ENCODE results near the gene ITPRIPL1. TPM values are rescaled to one million over a fixed set of nuclear protein-coding genes. Genes with fewer than 3 reads are reported as not detected.

The ITPRIPL1 gene
- total RNA-seq, 2 donors from 2014 or later = 1.8 to 8.9 TPM

DNA sequence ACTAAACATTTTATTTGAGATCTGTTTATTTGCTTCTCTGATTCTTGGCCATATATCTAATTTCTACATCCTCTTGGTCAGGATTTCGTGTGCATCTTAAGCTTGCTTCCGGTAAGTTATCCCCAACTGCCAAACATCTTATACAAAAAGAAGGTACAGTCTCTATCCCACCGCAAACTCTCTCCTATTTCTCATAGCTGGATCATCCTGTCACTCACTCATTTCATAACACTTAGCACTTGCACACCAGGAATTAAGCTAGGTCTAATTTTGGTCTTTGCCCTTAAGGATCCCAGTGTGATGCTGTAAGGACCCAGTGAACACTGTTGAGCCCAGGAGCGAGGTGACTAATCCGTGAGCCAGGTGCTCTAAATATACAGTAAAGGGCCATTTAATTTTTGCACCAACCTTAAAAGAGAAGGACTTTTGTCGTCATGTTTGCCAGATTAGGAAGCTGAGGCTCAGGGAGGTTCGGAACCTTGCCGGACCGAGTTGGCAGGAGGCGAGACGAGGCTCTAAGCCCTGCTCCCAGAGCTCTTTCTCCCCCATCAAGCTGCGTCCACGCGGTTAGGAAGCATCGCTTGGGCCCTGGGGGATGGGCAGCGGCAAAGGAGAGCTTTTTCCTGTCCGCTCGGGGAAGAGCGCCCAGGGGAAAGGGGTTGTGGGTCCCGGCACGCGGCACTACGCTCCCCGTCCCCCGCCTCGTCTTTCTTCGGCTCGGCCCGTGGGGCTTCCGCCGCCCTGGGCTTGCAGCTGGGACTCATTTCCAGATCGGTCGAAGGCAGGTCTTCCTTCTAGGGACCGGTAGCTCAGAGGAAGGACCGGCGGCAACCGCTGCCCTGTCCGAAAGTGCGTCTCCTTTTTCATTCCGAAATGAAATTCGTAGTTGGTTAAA lies 4.1 kb upstream of the ITPRIPL1 start:
- peaks cover 3% of the 10 kb centered on the region for H3K4me1 ChIP-seq (replicated peaks)
- no peaks in the 10 kb centered on the region for H3K9me3 ChIP-seq
- H3K27ac ChIP-seq = peak overlapping the region; percentile 3 to 30
- intact Hi-C loops (cut with DNase I) = no loop called here
- H3K36me3 ChIP-seq = no peaks in the 10 kb centered on the region
- DNase-seq (ENCODE audit: low spot score) = no peak
- 9% methylated on average over 41 of the region's 41 CpGs for WGBS
- no peaks in the 10 kb centered on the region for H3K27me3 ChIP-seq (replicated peaks; ENCODE audit: insufficient read depth)
- peak overlapping the region; percentile 38 for H3K4me3 ChIP-seq
- TF ChIP-seq POLR2A (IDR thresholded peaks at IDR 0.05) = no peak
- no peak for TF ChIP-seq POLR2AphosphoS5 (IDR thresholded peaks at IDR 0.05)
- TF ChIP-seq, protein P1, sequence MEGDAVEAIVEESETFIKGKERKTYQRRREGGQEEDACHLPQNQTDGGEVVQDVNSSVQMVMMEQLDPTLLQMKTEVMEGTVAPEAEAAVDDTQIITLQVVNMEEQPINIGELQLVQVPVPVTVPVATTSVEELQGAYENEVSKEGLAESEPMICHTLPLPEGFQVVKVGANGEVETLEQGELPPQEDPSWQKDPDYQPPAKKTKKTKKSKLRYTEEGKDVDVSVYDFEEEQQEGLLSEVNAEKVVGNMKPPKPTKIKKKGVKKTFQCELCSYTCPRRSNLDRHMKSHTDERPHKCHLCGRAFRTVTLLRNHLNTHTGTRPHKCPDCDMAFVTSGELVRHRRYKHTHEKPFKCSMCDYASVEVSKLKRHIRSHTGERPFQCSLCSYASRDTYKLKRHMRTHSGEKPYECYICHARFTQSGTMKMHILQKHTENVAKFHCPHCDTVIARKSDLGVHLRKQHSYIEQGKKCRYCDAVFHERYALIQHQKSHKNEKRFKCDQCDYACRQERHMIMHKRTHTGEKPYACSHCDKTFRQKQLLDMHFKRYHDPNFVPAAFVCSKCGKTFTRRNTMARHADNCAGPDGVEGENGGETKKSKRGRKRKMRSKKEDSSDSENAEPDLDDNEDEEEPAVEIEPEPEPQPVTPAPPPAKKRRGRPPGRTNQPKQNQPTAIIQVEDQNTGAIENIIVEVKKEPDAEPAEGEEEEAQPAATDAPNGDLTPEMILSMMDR (IDR thresholded peaks at IDR 0.05) = no peak

DNA sequence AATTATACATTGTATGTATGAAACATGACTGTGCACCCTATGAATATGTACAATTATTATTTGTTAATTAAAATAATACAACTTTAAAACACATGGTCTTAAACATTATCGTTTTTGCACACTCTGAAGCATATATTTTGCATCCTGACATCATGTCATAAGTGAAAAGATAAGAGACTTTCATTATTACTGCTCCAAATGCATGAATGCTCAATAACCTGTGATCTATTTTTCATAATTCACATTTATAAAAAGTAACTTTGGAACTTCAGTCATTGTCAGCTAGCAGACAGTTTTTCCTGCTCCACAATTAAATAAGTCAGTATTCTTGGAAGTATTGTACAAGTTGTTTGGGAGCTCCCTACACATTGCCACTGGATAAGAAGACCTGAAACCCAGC lies 1.3 kb upstream of the ITPRIPL1 start:
- H3K36me3 ChIP-seq = no peaks in the 10 kb centered on the region
- no peak overlapping the region for H3K27ac ChIP-seq
- no peaks in the 10 kb centered on the region for H3K27me3 ChIP-seq (replicated peaks; ENCODE audit: insufficient read depth)
- H3K4me3 ChIP-seq = no peak overlapping the region
- TF ChIP-seq POLR2AphosphoS5 (IDR thresholded peaks at IDR 0.05) = no peak
- TF ChIP-seq POLR2A (IDR thresholded peaks at IDR 0.05) = no peak
- TF ChIP-seq, protein P1 (IDR thresholded peaks at IDR 0.05) = no peak
- H3K9me3 ChIP-seq = no peaks in the 10 kb centered on the region
- intact Hi-C loops (cut with DNase I) = no loop called here
- WGBS = 96% methylated on average over 1 of the region's 1 CpG
- DNase-seq (ENCODE audit: low spot score) = no peak
- H3K4me1 ChIP-seq (replicated peaks) = peaks cover 3% of the 10 kb centered on the region

DNA sequence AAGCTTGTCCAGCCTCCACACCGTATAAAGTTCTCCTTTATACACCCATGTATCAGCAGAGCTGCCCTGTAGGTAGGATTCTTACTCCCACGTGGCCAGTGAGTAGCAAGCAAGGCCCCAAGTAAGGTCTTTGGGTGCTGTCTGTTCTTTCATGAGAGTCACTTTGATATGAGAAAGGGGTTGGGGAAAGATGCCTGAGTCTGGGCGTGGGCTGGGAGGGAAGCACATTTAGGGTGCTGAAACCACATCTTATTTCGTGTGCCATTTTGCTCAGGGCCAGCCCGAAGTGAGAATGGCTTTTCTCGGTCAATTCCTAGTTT lies 436 bp upstream of the ITPRIPL1 start:
- TF ChIP-seq POLR2AphosphoS5 (IDR thresholded peaks at IDR 0.05) = no peak
- no peak for TF ChIP-seq POLR2A (IDR thresholded peaks at IDR 0.05)
- TF ChIP-seq, protein P1 (IDR thresholded peaks at IDR 0.05) = no peak
- H3K4me1 ChIP-seq (replicated peaks) = peaks cover 3% of the 10 kb centered on the region
- H3K27ac ChIP-seq = no peak overlapping the region
- peak overlapping the region; percentile 33 to 40 for H3K4me3 ChIP-seq
- 42% methylated on average over 6 of the region's 6 CpGs for WGBS
- no peaks in the 10 kb centered on the region for H3K9me3 ChIP-seq
- no peaks in the 10 kb centered on the region for H3K27me3 ChIP-seq (replicated peaks; ENCODE audit: insufficient read depth)
- intact Hi-C loops (cut with DNase I) = no loop called here
- DNase-seq (ENCODE audit: low spot score) = no peak
- H3K36me3 ChIP-seq = no peaks in the 10 kb centered on the region

DNA sequence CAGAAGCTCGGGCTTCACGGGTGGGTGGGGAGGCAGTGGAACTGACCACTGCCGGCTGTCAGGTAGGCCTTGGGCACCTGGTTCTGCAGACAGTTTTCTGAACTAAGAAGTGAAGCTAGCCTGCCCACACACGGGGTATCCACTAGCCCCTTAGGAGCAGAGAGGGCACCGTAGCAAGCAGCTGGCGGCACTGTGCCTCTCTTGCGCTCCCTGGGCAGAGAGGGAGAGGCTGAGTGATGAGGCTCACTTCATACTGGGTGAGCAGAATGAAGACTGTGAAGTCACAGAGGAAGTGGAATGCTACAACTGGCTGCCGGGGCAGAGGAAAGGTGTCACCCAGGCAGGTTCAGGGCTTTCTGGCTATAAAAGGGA lies 753 bp downstream of the ITPRIPL1 start:
- Histone ChIP-seq H3K4me1 (replicated peaks) (peaks cover 3% of the 10 kb centered on the region), H3K36me3 (no peaks in the 10 kb centered on the region), H3K27ac (peak overlapping the region in 1 of 2 donors; percentile 53), H3K27me3 (replicated peaks; ENCODE audit: insufficient read depth) (no peaks in the 10 kb centered on the region), H3K9me3 (no peaks in the 10 kb centered on the region), H3K4me3 (peak overlapping the region; percentile 33 to 40)
- DNase-seq (ENCODE audit: low spot score) = no peak
- TF ChIP-seq, protein P1 (IDR thresholded peaks at IDR 0.05) = no peak
- no peak for TF ChIP-seq POLR2AphosphoS5 (IDR thresholded peaks at IDR 0.05)
- no peak for TF ChIP-seq POLR2A (IDR thresholded peaks at IDR 0.05)
- 41% methylated on average over 8 of the region's 8 CpGs for WGBS
- intact Hi-C loops (cut with DNase I) = no loop called here

DNA sequence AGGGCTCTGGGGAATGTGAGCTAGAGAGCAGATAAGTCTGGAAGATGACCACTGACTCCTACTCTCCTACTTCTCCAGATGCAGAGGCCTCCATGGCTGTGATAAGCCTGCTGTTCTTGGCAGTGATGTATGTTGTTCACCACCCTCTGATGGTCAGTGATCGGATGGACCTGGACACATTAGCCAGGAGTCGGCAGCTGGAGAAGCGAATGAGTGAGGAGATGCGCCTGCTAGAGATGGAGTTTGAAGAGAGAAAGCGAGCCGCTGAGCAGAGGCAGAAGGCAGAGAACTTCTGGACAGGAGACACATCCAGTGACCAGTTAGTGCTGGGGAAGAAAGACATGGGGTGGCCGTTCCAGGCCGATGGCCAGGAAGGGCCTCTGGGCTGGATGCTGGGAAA lies 1.4 kb downstream of the ITPRIPL1 start:
- TF ChIP-seq, protein P1 (IDR thresholded peaks at IDR 0.05) = no peak
- TF ChIP-seq POLR2A (IDR thresholded peaks at IDR 0.05) (no peak), POLR2AphosphoS5 (IDR thresholded peaks at IDR 0.05) (no peak)
- no peak overlapping the region for H3K4me3 ChIP-seq
- H3K4me1 ChIP-seq (replicated peaks) = no peaks in the 10 kb centered on the region

More for the DNA sequence above, 1.4 kb downstream of the ITPRIPL1 start:
- Histone ChIP-seq H3K27me3 (replicated peaks; ENCODE audit: insufficient read depth) (no peaks in the 10 kb centered on the region), H3K9me3 (no peaks in the 10 kb centered on the region), H3K27ac (no peak overlapping the region), H3K36me3 (no peaks in the 10 kb centered on the region)
- 95% methylated on average over 8 of the region's 8 CpGs for WGBS
- intact Hi-C loops (cut with DNase I) = no loop called here
- no peak for DNase-seq (ENCODE audit: low spot score)
